ENCODE results near the gene ZNF777.
"Not testable (repeated sequence)": the region's sequence is repeated elsewhere in the genome, so short reads cannot be mapped to it uniquely, and the experiment has no call there.

ZNF777 gene

GRCh38 chr7:149456506-149457421 is 4.1 kb downstream of the ZNF777 start:
- no peak overlapping the region for H3K4me3 ChIP-seq (ENCODE audit: low read length)
- no peak for DNase-seq (ENCODE audit: low read depth, low spot score)

GRCh38 chr7:149455175-149455950 is 5.5 kb downstream of the ZNF777 start:
- H3K4me3 ChIP-seq (ENCODE audit: low read length): no peak overlapping the region
- no peak for DNase-seq (ENCODE audit: low read depth, low spot score)

- DNase-seq (ENCODE audit: low read depth, low spot score): no peak
- H3K4me3 ChIP-seq (ENCODE audit: low read length): no peak overlapping the region
Observed at GRCh38 chr7:149454750-149455149, 6.1 kb downstream of the ZNF777 start.

GRCh38 chr7:149454006-149454405 is 6.9 kb downstream of the ZNF777 start:
- no peak for DNase-seq (ENCODE audit: low read depth, low spot score)

GRCh38 chr7:149450821-149451220 is 10.0 kb downstream of the ZNF777 start:
- DNase-seq (ENCODE audit: low read depth, low spot score): no peak
- no peak overlapping the region for H3K4me3 ChIP-seq (ENCODE audit: low read length)

More at GRCh38 chr7:149454006-149454405, 6.9 kb downstream of the ZNF777 start:
- no peak overlapping the region for H3K4me3 ChIP-seq (ENCODE audit: low read length)

- no peak for DNase-seq (ENCODE audit: low read depth, low spot score)
- no peak overlapping the region for H3K4me3 ChIP-seq (ENCODE audit: low read length)
Observed at GRCh38 chr7:149449897-149450296, 11.0 kb downstream of the ZNF777 start.

GRCh38 chr7:149448961-149449360 is 11.9 kb downstream of the ZNF777 start:
- no peak for DNase-seq (ENCODE audit: low read depth, low spot score)
- no peak overlapping the region for H3K4me3 ChIP-seq (ENCODE audit: low read length)

GRCh38 chr7:149446026-149446425 is 14.8 kb downstream of the ZNF777 start:
- not testable (repeated sequence) for DNase-seq (ENCODE audit: low read depth, low spot score); H3K4me3 ChIP-seq (ENCODE audit: low read length)

GRCh38 chr7:149444287-149444686 is 16.6 kb downstream of the ZNF777 start:
- no peak for DNase-seq (ENCODE audit: low read depth, low spot score)

GRCh38 chr7:149443523-149443922 is 17.3 kb downstream of the ZNF777 start:
- DNase-seq (ENCODE audit: low read depth, low spot score): no peak
- H3K4me3 ChIP-seq (ENCODE audit: low read length): no peak overlapping the region

More at GRCh38 chr7:149444287-149444686, 16.6 kb downstream of the ZNF777 start:
- no peak overlapping the region for H3K4me3 ChIP-seq (ENCODE audit: low read length)

- no peak overlapping the region for H3K4me3 ChIP-seq (ENCODE audit: low read length)
- DNase-seq (ENCODE audit: low read depth, low spot score): no peak
Observed at GRCh38 chr7:149442924-149443323, 17.9 kb downstream of the ZNF777 start.

GRCh38 chr7:149440222-149440621 is 20.6 kb downstream of the ZNF777 start:
- no peak for DNase-seq (ENCODE audit: low read depth, low spot score)
- H3K4me3 ChIP-seq (ENCODE audit: low read length): no peak overlapping the region

- no peak for DNase-seq (ENCODE audit: low read depth, low spot score)
- H3K4me3 ChIP-seq (ENCODE audit: low read length): no peak overlapping the region
Observed at GRCh38 chr7:149436358-149436757, 24.5 kb downstream of the ZNF777 start.

- no peak for DNase-seq (ENCODE audit: low read depth, low spot score)
- no peak overlapping the region for H3K4me3 ChIP-seq (ENCODE audit: low read length)
Observed at GRCh38 chr7:149433124-149433523, 27.7 kb downstream of the ZNF777 start.

- DNase-seq (ENCODE audit: low read depth, low spot score): no peak
- no peak overlapping the region for H3K4me3 ChIP-seq (ENCODE audit: low read length)
Observed at GRCh38 chr7:149432121-149432691, 28.7 kb downstream of the ZNF777 start.

- no peak for DNase-seq (ENCODE audit: low read depth, low spot score)
- H3K4me3 ChIP-seq (ENCODE audit: low read length): no peak overlapping the region
Observed at GRCh38 chr7:149431486-149432120, 29.3 kb downstream of the ZNF777 start.

- DNase-seq (ENCODE audit: low read depth, low spot score): no peak
Observed at GRCh38 chr7:149430192-149430591, 30.7 kb downstream of the ZNF777 start.

GRCh38 chr7:149427893-149428292 is 33.0 kb downstream of the ZNF777 start:
- no peak for DNase-seq (ENCODE audit: low read depth, low spot score)
- no peak overlapping the region for H3K4me3 ChIP-seq (ENCODE audit: low read length)

More at GRCh38 chr7:149430192-149430591, 30.7 kb downstream of the ZNF777 start:
- H3K4me3 ChIP-seq (ENCODE audit: low read length): no peak overlapping the region

- H3K4me3 ChIP-seq (ENCODE audit: low read length): no peak overlapping the region
- DNase-seq (ENCODE audit: low read depth, low spot score): no peak
Observed at GRCh38 chr7:149427096-149427680, 33.7 kb downstream of the ZNF777 start.
